Hepatocyte (in vitro differentiated cells): Measurements from ENCODE around the gene RPE. TPM values are rescaled to one million over a fixed set of nuclear protein-coding genes. Genes with fewer than 3 reads are reported as not detected.

ENCODE experiments used
- DNase-seq: peaks from one replicate; pipeline ENCODE4 v3.0.0-alpha.2; 2016; ENCODE audit warnings: low spot score
- H2AFZ ChIP-seq: fragments of 200-600 bp; sonication (generic); 2 replicates; pipeline ENCODE4 v1.6.0; 2016; ENCODE audit warnings: antibody characterized with exemption, mild to moderate bottlenecking
- H3K27ac ChIP-seq: fragments of 200-600 bp; sonication (generic); 2 replicates; pipeline ENCODE4 v1.5.1; 2016; ENCODE audit warnings: mild to moderate bottlenecking
- H3K27me3 ChIP-seq: fragments of 200-600 bp; sonication (generic); 2 replicates; pipeline ENCODE4 v1.6.1; 2016
- H3K36me3 ChIP-seq: fragments of 200-600 bp; sonication (generic); replicated peaks from 2 replicates; pipeline ENCODE4 v1.5.1; 2016; ENCODE audit warnings: low read depth; ENCODE audit not compliant: insufficient read depth
- H3K4me1 ChIP-seq: fragments of 200-600 bp; sonication (generic); 2 replicates; pipeline ENCODE4 v1.5.1; 2016; ENCODE audit warnings: mild to moderate bottlenecking, moderate library complexity; ENCODE audit not compliant: insufficient read depth
- H3K4me2 ChIP-seq: fragments of 200-600 bp; sonication (generic); 2 replicates; pipeline ENCODE4 v1.6.0; 2016
- H3K4me3 ChIP-seq: fragments of 200-600 bp; sonication (generic); 2 replicates; pipeline ENCODE4 v1.5.1; 2016; ENCODE audit warnings: mild to moderate bottlenecking
- H3K79me2 ChIP-seq: fragments of 200-600 bp; sonication (generic); 2 replicates; pipeline ENCODE4 v1.6.0; 2017; ENCODE audit warnings: mild to moderate bottlenecking
- H3K9me2 ChIP-seq: fragments of 200-600 bp; sonication (generic); replicated peaks from 2 replicates; pipeline ENCODE4 v1.6.0; 2017; ENCODE audit warnings: mild to moderate bottlenecking; ENCODE audit not compliant: insufficient read depth
- H3K9me3 ChIP-seq: fragments of 200-600 bp; sonication (generic); 2 replicates; pipeline ENCODE4 v1.5.1; 2016; ENCODE audit warnings: low read depth, mild to moderate bottlenecking
- H4K20me1 ChIP-seq: fragments of 200-600 bp; sonication (generic); 2 replicates; pipeline ENCODE4 v1.6.0; 2016; ENCODE audit warnings: mild to moderate bottlenecking; ENCODE audit not compliant: insufficient read depth, poor library complexity, severe bottlenecking
- EZH2 ChIP-seq: fragments of 200-600 bp; sonication (generic); IDR thresholded peaks from 2 replicates; pipeline ENCODE4 v1.6.1; 2016; ENCODE audit warnings: antibody characterized with exemption, mild to moderate bottlenecking, borderline replicate concordance
- EZH2phosphoT487 ChIP-seq: fragments of 200-600 bp; sonication (generic); IDR thresholded peaks from one replicate; pipeline ENCODE4 v1.6.1; 2018; ENCODE audit warnings: antibody characterized with exemption, mild to moderate bottlenecking, low read depth, moderate library complexity; ENCODE audit not compliant: unreplicated experiment, severe bottlenecking
- WGBS: methylation state at CpG from one replicate; pipeline ENCODE4 v1.1.6; 2016; ENCODE audit warnings: low lambda C conversion rate; ENCODE audit errors: missing lambda C conversion rate; 5-methylcytosine and 5-hydroxymethylcytosine counted together
- polyA plus RNA-seq: library from polyadenylated mRNA; unstranded; fragments of >200 nt; fragmentation: Nextera tagmentation; extraction: Ambion mirVana; gene quantifications from 2 replicates; pipeline ENCODE4 v1.2.1, GENCODE V29; 2016
- total RNA-seq: library from RNA; depleted of rRNA; stranded (reverse); fragments of >200 nt; gene quantifications from 2 replicates; pipeline ENCODE4 v1.2.3, GENCODE V29; 2014
- TF ChIP-seq, protein P1 (sequence below): fragments of 200-600 bp; sonication (generic); IDR thresholded peaks from 2 replicates; pipeline ENCODE4 v1.5.1; 2016; ENCODE audit warnings: antibody characterized with exemption, mild to moderate bottlenecking; ENCODE audit not compliant: poor library complexity

RPE gene
- total and polyA plus RNA-seq, 2 experiments from 2014 or later = 31.8 to 47.6 TPM

DNA sequence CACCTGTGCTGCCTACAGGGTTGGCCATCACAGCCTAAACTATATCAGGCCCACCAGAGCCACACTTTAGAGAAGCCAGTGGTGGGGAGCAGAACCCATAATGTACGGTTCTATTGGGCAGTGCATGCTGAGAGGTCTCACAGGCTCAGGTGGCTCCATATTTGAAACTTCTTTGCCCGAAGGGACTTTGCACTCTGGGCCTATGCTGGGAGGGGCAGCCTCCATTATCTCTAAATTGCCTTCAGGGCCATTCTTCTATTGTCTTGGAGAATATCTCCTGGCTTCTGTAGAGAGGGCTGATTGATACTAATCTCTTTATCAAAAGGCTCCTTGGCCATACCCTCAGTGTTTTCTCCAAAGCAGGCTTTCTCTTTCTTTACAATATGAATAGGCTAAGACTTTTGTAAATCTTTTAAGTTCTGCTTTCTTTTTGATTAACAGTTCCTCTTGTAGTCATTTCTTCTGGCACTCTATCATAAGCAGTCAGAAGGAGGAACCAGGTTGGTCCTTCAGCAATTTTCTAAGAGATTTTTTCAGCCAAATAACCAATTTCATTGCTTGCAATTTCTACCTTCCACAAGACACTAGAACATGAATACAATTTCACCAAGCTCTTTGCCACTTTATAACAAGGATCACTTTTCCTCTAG, 44.5 kb downstream of the RPE start:
- no peaks in the 10 kb centered on the region for H4K20me1 ChIP-seq
- no peak overlapping the region for H3K27ac ChIP-seq
- no peaks in the 10 kb centered on the region for H3K9me2 ChIP-seq
- H3K4me1 ChIP-seq = no peaks in the 10 kb centered on the region
- H3K9me3 ChIP-seq = no peaks in the 10 kb centered on the region
- DNase-seq = no peak
- WGBS = 93% methylated on average over 2 of the region's 2 CpGs
- H3K4me3 ChIP-seq = no peak overlapping the region
- H3K27me3 ChIP-seq = no peaks in the 10 kb centered on the region
- no peak overlapping the region for H2AFZ ChIP-seq
- TF ChIP-seq EZH2phosphoT487 = no peak
- TF ChIP-seq, protein P1, sequence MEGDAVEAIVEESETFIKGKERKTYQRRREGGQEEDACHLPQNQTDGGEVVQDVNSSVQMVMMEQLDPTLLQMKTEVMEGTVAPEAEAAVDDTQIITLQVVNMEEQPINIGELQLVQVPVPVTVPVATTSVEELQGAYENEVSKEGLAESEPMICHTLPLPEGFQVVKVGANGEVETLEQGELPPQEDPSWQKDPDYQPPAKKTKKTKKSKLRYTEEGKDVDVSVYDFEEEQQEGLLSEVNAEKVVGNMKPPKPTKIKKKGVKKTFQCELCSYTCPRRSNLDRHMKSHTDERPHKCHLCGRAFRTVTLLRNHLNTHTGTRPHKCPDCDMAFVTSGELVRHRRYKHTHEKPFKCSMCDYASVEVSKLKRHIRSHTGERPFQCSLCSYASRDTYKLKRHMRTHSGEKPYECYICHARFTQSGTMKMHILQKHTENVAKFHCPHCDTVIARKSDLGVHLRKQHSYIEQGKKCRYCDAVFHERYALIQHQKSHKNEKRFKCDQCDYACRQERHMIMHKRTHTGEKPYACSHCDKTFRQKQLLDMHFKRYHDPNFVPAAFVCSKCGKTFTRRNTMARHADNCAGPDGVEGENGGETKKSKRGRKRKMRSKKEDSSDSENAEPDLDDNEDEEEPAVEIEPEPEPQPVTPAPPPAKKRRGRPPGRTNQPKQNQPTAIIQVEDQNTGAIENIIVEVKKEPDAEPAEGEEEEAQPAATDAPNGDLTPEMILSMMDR = no peak
- no peak for TF ChIP-seq EZH2
- H3K36me3 ChIP-seq = no peaks in the 10 kb centered on the region
- H3K79me2 ChIP-seq = no peaks in the 10 kb centered on the region
- H3K4me2 ChIP-seq = no peak overlapping the region

DNA sequence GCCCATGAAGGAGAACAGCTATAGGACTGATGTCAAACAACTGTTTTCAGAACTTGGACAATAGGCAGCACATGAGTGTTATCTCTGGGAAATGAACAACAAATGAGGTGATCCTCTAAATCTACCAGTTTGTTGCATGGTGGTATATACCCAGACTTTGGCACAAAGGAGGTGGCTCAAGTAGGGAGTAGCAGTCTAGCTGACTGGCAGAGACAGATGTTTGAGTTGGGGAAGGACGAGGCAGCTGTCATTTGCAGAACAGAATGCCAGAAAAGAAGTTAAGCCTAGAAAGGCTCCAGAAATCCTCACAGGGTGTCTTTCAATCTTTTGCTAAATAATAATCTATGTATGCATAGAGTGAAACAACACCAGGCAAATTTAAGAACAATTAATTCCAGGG, 47.4 kb downstream of the RPE start:
- Histone ChIP-seq H3K9me3 (peaks cover 6% of the 10 kb centered on the region), H3K9me2 (no peaks in the 10 kb centered on the region), H2AFZ (no peak overlapping the region), H3K27me3 (no peaks in the 10 kb centered on the region), H3K4me1 (no peaks in the 10 kb centered on the region), H3K36me3 (no peaks in the 10 kb centered on the region), H3K79me2 (no peaks in the 10 kb centered on the region), H3K4me2 (no peak overlapping the region), H3K27ac (no peak overlapping the region), H3K4me3 (no peak overlapping the region), H4K20me1 (no peaks in the 10 kb centered on the region)
- no peak for DNase-seq
- WGBS = 96% methylated on average over 1 of the region's 1 CpG
- no peak for TF ChIP-seq EZH2
- no peak for TF ChIP-seq EZH2phosphoT487
- TF ChIP-seq, protein P1 = no peak

DNA sequence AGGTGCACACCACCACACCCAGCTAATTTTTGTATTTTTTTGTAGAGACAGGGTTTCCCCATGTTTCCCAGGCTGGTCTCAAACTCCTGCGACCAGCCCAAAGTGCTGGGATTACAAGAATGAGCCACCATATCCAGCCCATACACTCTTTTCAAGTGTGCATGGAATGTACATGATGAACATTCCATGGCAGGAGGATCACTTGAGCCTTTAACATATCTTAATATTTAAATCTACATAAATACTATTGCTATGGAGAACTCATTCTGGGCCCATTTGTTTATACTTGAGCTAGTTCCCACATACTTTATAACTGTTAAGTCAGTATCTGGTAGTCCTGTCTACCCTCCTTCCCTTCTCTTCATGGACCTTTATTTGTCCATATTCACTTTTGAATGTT, 48.4 kb downstream of the RPE start:
- Histone ChIP-seq H2AFZ (no peak overlapping the region), H3K36me3 (no peaks in the 10 kb centered on the region), H3K27me3 (no peaks in the 10 kb centered on the region), H3K4me2 (no peak overlapping the region), H3K4me1 (no peaks in the 10 kb centered on the region), H3K9me3 (peaks cover 6% of the 10 kb centered on the region), H3K4me3 (no peak overlapping the region), H3K79me2 (no peaks in the 10 kb centered on the region), H3K9me2 (no peaks in the 10 kb centered on the region), H4K20me1 (no peaks in the 10 kb centered on the region), H3K27ac (no peak overlapping the region)
- no peak for DNase-seq
- WGBS = 88% methylated on average over 1 of the region's 1 CpG
- no peak for TF ChIP-seq EZH2
- TF ChIP-seq, protein P1 = no peak

DNA sequence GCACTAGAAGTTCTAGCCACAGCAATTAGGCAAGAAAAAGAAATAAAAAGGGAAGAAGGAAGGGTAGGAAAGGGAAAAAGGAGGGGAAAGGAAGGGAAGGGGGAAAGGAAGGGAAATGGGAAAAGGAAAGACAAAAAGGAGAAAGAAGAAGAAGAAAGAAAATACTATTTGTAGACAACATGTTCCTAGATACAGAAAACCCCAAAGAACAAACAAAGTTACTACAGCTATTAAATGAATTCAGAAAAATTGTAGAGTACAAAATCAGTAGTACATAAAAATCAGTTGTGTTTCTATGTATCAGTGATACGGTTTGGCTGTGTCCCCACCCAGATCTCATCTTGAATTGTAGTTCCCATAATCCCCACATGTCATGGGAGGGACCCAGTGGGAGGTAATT, 52.3 kb downstream of the RPE start:
- Histone ChIP-seq H2AFZ (no peak overlapping the region), H3K9me3 (peaks cover 6% of the 10 kb centered on the region), H3K27ac (no peak overlapping the region), H3K27me3 (no peaks in the 10 kb centered on the region), H4K20me1 (no peaks in the 10 kb centered on the region), H3K4me2 (no peak overlapping the region), H3K36me3 (no peaks in the 10 kb centered on the region), H3K9me2 (no peaks in the 10 kb centered on the region), H3K4me1 (no peaks in the 10 kb centered on the region), H3K4me3 (no peak overlapping the region), H3K79me2 (no peaks in the 10 kb centered on the region)
- no peak for TF ChIP-seq EZH2phosphoT487
- no peak for TF ChIP-seq EZH2
- TF ChIP-seq, protein P1 = no peak
- no peak for DNase-seq
- WGBS = 100% methylated on average over 1 of the region's 1 CpG
